ENCODE data around the gene CDH20. TPM values are rescaled to one million over a fixed set of nuclear protein-coding genes. Genes with fewer than 3 reads are reported as not detected.

CDH20 gene
- total and polyA plus RNA-seq, 8 donors = 0.15 to 1.5 (median 0.43) TPM; not detected in 5

DNA sequence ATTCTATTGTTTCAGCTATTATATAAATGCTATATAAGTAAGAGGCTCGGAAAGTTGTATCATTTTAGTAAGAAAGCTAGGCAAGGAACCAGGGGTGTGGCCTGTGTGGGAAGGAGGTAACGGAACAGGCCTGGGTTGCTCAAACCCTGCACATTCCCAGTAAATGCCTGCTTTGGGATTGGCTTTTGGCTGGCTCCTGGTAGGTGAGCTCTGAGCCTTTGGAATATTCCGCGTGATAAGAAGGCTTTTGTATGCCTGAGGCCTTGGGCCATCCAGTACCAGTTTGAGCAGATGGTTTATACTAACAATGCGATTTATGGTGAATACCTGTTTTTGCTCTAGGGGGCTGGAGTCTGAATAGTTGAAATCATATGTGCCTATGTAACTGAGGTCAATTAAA is 42.6 kb upstream of the CDH20 start:
- intact Hi-C loops (cut with DNase I; ENCODE audit: low total_unique reads) = no loop called here
- no peaks in the 10 kb centered on the region for H3K36me3 ChIP-seq
- no peak overlapping the region for H3K27ac ChIP-seq
- TF ChIP-seq EP300 (IDR thresholded peaks at IDR 0.05) (no peak), POLR2AphosphoS5 (IDR thresholded peaks at IDR 0.05) (no peak), POLR2A (IDR thresholded peaks at IDR 0.05) (no peak)
- TF ChIP-seq, protein P1, sequence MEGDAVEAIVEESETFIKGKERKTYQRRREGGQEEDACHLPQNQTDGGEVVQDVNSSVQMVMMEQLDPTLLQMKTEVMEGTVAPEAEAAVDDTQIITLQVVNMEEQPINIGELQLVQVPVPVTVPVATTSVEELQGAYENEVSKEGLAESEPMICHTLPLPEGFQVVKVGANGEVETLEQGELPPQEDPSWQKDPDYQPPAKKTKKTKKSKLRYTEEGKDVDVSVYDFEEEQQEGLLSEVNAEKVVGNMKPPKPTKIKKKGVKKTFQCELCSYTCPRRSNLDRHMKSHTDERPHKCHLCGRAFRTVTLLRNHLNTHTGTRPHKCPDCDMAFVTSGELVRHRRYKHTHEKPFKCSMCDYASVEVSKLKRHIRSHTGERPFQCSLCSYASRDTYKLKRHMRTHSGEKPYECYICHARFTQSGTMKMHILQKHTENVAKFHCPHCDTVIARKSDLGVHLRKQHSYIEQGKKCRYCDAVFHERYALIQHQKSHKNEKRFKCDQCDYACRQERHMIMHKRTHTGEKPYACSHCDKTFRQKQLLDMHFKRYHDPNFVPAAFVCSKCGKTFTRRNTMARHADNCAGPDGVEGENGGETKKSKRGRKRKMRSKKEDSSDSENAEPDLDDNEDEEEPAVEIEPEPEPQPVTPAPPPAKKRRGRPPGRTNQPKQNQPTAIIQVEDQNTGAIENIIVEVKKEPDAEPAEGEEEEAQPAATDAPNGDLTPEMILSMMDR (IDR thresholded peaks at IDR 0.05) = no peak
- no peak for DNase-seq
- no peaks in the 10 kb centered on the region for H3K9me3 ChIP-seq
- H3K27me3 ChIP-seq = no peaks in the 10 kb centered on the region
- no peak overlapping the region for H3K4me3 ChIP-seq
- 85 to 90% (median 89%) methylated on average over 5 of the region's 5 CpGs for WGBS, 5 donors
- H3K4me1 ChIP-seq = no peaks in the 10 kb centered on the region

DNA sequence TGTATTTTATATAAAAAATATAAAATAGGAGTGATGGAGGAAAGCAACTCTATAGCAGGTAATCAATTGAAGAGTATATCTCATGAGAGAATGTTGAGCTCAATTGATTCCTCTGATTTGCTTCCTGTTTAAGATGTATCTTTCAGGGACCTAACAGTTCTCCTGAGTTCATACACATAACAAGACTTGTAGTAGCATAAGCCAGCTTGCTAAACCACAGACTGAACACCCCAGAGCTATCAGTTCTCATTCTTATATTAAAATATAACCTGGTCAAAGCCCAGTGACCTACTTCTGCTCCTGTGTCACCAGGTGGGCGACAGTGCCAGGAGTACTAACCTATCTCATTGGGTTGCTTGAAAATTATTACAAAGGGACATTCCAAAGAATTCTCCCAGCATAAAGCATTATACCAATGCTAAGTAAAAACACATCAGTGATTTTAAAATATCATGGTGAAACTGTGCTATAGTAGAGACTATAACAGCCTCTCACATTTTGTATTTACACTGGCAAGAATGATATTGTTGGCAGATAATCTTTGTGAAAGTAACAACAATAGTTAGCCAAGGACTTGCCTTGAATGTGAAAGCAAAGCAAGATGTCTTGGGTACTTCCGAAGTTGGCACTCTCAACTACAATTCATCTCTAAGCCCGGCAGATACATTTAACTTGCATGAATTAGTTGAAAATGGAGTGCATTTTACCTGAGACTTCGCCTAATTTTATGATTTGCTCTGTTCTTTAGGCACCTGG is 40.8 kb upstream of the CDH20 start:
- no peak overlapping the region for H3K27ac ChIP-seq
- no peaks in the 10 kb centered on the region for H3K4me1 ChIP-seq
- no peak for DNase-seq
- H3K9me3 ChIP-seq = no peaks in the 10 kb centered on the region
- H3K27me3 ChIP-seq = no peaks in the 10 kb centered on the region
- no peak for TF ChIP-seq POLR2AphosphoS5 (IDR thresholded peaks at IDR 0.05)
- TF ChIP-seq, protein P1 (IDR thresholded peaks at IDR 0.05) = no peak
- no peak for TF ChIP-seq EP300 (IDR thresholded peaks at IDR 0.05)
- TF ChIP-seq POLR2A (IDR thresholded peaks at IDR 0.05) = no peak
- H3K36me3 ChIP-seq = no peaks in the 10 kb centered on the region
- intact Hi-C loops (cut with DNase I; ENCODE audit: low total_unique reads) = no loop called here
- 74 to 84% (median 81%) methylated on average over 4 of the region's 4 CpGs for WGBS, 5 donors
- H3K4me3 ChIP-seq = no peak overlapping the region

DNA sequence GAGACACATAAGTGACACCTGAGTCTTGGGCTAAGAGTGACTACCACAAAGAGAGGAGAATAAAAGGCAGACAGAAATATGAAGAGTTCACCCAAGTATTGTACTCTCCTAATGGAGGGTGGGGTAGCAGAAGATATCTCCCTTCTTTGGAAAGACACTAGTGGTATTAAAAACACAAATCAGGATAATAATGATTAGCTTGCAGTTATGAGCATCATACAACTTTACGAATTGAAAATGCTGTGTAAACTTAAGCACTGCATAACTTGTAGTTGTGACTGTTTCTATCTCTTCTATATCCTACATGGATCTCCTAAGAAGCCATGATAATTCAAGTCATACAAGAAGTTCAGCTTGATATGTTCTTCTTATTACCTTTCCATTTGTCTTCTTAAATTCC is 38.1 kb upstream of the CDH20 start:
- 85 to 95% (median 93%) methylated on average over 1 of the region's 1 CpG for WGBS, 5 donors
- intact Hi-C loops (cut with DNase I; ENCODE audit: low total_unique reads) = no loop called here
- no peak for TF ChIP-seq EP300 (IDR thresholded peaks at IDR 0.05)
- no peak for TF ChIP-seq POLR2A (IDR thresholded peaks at IDR 0.05)
- no peak for TF ChIP-seq POLR2AphosphoS5 (IDR thresholded peaks at IDR 0.05)
- Histone ChIP-seq H3K9me3 (no peaks in the 10 kb centered on the region), H3K27ac (no peak overlapping the region), H3K36me3 (no peaks in the 10 kb centered on the region), H3K4me1 (no peaks in the 10 kb centered on the region), H3K27me3 (no peaks in the 10 kb centered on the region), H3K4me3 (no peak overlapping the region)
- no peak for DNase-seq

DNA sequence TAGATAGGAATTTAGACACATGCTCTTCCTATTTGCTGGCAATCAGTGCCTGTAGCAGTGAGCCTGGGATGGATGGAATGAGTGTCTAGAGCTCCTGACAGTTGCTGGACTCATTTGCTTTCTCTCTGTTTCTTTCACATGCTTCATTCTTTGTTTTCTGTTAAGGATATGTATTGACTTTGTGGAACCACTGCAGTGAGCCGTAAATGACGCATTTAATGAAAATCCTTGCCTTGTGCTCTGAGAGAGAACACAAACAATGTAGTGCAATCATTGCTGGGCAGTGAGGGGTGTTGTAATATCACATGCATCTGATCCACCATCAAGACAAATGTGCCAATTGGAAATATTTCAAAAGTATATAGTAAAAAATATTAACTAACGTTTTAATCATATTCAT is 25.2 kb upstream of the CDH20 start:
- H3K27me3 ChIP-seq = no peaks in the 10 kb centered on the region
- 64 to 79% (median 75%) methylated on average over 3 of the region's 3 CpGs for WGBS, 5 donors
- intact Hi-C loops (cut with DNase I; ENCODE audit: low total_unique reads) = no loop called here
- H3K9me3 ChIP-seq = no peaks in the 10 kb centered on the region
- no peak overlapping the region for H3K4me3 ChIP-seq
- TF ChIP-seq POLR2AphosphoS5 (IDR thresholded peaks at IDR 0.05) = no peak
- no peak for TF ChIP-seq EP300 (IDR thresholded peaks at IDR 0.05)
- no peak for TF ChIP-seq POLR2A (IDR thresholded peaks at IDR 0.05)
- TF ChIP-seq, protein P1 (IDR thresholded peaks at IDR 0.05) = no peak
- no peak for DNase-seq
- H3K36me3 ChIP-seq = no peaks in the 10 kb centered on the region
- H3K4me1 ChIP-seq = no peaks in the 10 kb centered on the region
- H3K27ac ChIP-seq = no peak overlapping the region

DNA sequence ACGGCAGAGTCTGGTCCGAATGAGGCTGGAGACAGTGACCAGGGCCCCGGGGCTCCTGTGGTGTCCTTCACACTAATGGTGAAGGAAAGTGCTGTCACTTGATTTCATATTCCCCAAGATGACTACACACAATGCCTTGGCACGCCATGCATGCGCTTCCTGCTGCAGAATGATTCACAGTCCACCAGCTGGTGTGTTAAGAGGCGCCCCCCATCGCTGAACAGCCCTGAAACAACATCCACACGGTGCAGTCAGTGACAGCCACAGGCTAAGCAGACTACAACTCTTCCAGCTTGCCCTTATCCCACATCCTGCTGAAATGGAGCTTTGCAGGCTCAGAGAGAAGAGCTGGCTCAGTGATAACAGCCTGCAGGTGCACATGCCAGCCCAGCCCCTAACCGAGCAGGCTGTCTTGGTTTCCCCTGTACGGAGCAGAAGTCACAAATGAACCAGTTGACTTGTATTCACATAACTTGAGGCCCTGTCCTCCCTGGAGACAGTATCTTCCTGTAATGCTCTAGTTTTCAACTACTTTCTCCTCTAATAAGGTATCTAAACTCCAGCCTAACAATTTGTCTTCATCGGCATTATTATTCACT is 24.3 kb upstream of the CDH20 start:
- no peaks in the 10 kb centered on the region for H3K36me3 ChIP-seq
- no peaks in the 10 kb centered on the region for H3K27me3 ChIP-seq
- H3K9me3 ChIP-seq = no peaks in the 10 kb centered on the region
- TF ChIP-seq, protein P1 (IDR thresholded peaks at IDR 0.05) = no peak
- no peak overlapping the region for H3K4me3 ChIP-seq
- WGBS, 5 donors = 62 to 77% (median 75%) methylated on average over 11 of the region's 11 CpGs
- intact Hi-C loops (cut with DNase I; ENCODE audit: low total_unique reads) = no loop called here
- no peaks in the 10 kb centered on the region for H3K4me1 ChIP-seq
- no peak for DNase-seq
- H3K27ac ChIP-seq = no peak overlapping the region

Data from stomach (tissue), 9 donors.